HEK293 (cell line): ENCODE data around the gene TAF9B.

ENCODE experiments used
- CTCF ChIA-PET: fragments of 350-600 bp; formaldehyde crosslinking; extraction: SDS; loops from one replicate; lab custom pipeline; 2021; ENCODE audit warnings: antibody characterized with exemption; lab: Yijun Ruan, JAX
- POLR2A ChIA-PET: fragments of 300-600 bp; formaldehyde crosslinking; extraction: SDS; loops from one replicate; lab custom pipeline; 2020; ENCODE audit warnings: antibody characterized with exemption, inconsistent platforms; lab: Yijun Ruan, JAX
- H3K27ac ChIP-seq: fragments of 200-500 bp; sonication (Bioruptor generic); 2 replicates; pipeline ENCODE4 v1.5.1; 2014; ENCODE audit warnings: low read depth, low read length, control low read depth, inconsistent platforms; ENCODE audit errors: extremely low read depth
- H3K36me3 ChIP-seq, 2 experiments: fragments of 200-500 bp in 1 of 2; sonication (Bioruptor generic) in 1 of 2; 1 replicate in 1 of 2; 2 replicates in 1 of 2; pipeline ENCODE4 v1.5.1; 2014 to 2017; ENCODE audit warnings: inconsistent platforms in 2 of 2, low read length in 2 of 2; ENCODE audit not compliant: control insufficient read depth in 2 of 2, insufficient read depth in 1 of 2
- H3K4me1 ChIP-seq: fragments of 200-500 bp; sonication (Bioruptor generic); 2 replicates; pipeline ENCODE4 v1.5.1; 2014; ENCODE audit warnings: mild to moderate bottlenecking, low read length, inconsistent platforms; ENCODE audit not compliant: control insufficient read depth, insufficient read depth
- H3K4me3 ChIP-seq: 2 replicates; pipeline ENCODE4 v1.5.1; 2011; ENCODE audit warnings: low read depth, mild to moderate bottlenecking, control low read depth, low read length, moderate library complexity
- H3K9me3 ChIP-seq: fragments of 200-500 bp; sonication (Bioruptor generic); 2 replicates; pipeline ENCODE4 v1.5.1; 2014; ENCODE audit warnings: low read depth, low read length, inconsistent platforms; ENCODE audit not compliant: control insufficient read depth, insufficient read depth
- GLIS1 ChIP-seq: fragments of 450-650 bp; formaldehyde crosslinking; IDR thresholded peaks from 2 replicates; pipeline ENCODE4 v1.5.1; 2016; ENCODE audit warnings: missing biosample characterization, missing genetic modification characterization
- SETDB1 ChIP-seq: IDR thresholded peaks from one replicate; pipeline ENCODE4 v1.6.1; 2017; ENCODE audit warnings: mild to moderate bottlenecking, low read length, moderate library complexity, mixed read lengths; ENCODE audit not compliant: insufficient read length
- SP3 ChIP-seq: fragments of 450-650 bp; formaldehyde crosslinking; IDR thresholded peaks from 2 replicates; pipeline ENCODE4 v1.5.1; 2016; ENCODE audit warnings: missing biosample characterization, missing genetic modification characterization
- TCF7L2 ChIP-seq: IDR thresholded peaks from 2 replicates; pipeline ENCODE4 v1.6.1; 2011; ENCODE audit warnings: low read depth, mild to moderate bottlenecking, inconsistent platforms, low read length, moderate library complexity, borderline replicate concordance
- ZBTB21 ChIP-seq: fragments of 450-650 bp; formaldehyde crosslinking; IDR thresholded peaks from 2 replicates; pipeline ENCODE4 v1.5.1; 2017; ENCODE audit warnings: missing biosample characterization, missing genetic modification characterization
- ZNF10 ChIP-seq: fragments of 450-650 bp; formaldehyde crosslinking; IDR thresholded peaks from 2 replicates; pipeline ENCODE4 v1.5.1; 2017; ENCODE audit warnings: missing biosample characterization, missing genetic modification characterization
- ZNF114 ChIP-seq: fragments of 450-650 bp; formaldehyde crosslinking; IDR thresholded peaks from 2 replicates; pipeline ENCODE4 v1.5.0; 2017; ENCODE audit warnings: missing biosample characterization, missing genetic modification characterization
- ZNF138 ChIP-seq: fragments of 450-650 bp; formaldehyde crosslinking; IDR thresholded peaks from 2 replicates; pipeline ENCODE4 v1.5.1; 2016; ENCODE audit warnings: missing biosample characterization, missing genetic modification characterization, borderline replicate concordance
- ZNF16 ChIP-seq: fragments of 450-650 bp; formaldehyde crosslinking; IDR thresholded peaks from 2 replicates; pipeline ENCODE4 v1.5.1; 2016; ENCODE audit warnings: low read depth, missing biosample characterization, missing genetic modification characterization
- ZNF169 ChIP-seq: fragments of 450-650 bp; formaldehyde crosslinking; IDR thresholded peaks from 2 replicates; pipeline ENCODE4 v1.5.1; 2016; ENCODE audit warnings: missing biosample characterization, missing genetic modification characterization
- ZNF394 ChIP-seq: fragments of 450-650 bp; formaldehyde crosslinking; IDR thresholded peaks from 2 replicates; pipeline ENCODE4 v1.5.1; 2016; ENCODE audit warnings: missing biosample characterization, missing genetic modification characterization, mild to moderate bottlenecking, moderate library complexity, borderline replicate concordance
- ZNF843 ChIP-seq: fragments of 450-650 bp; formaldehyde crosslinking; IDR thresholded peaks from 2 replicates; pipeline ENCODE4 v1.5.1; 2016; ENCODE audit warnings: missing biosample characterization, missing genetic modification characterization
- TF ChIP-seq, protein P1 (sequence below): fragments of 450-650 bp; formaldehyde crosslinking; IDR thresholded peaks from 2 replicates; pipeline ENCODE4 v1.5.1; 2017; ENCODE audit warnings: missing biosample characterization, missing genetic modification characterization
- TF ChIP-seq, protein P2 (sequence below): fragments of 450-650 bp; IDR thresholded peaks from 2 replicates; pipeline ENCODE4 v1.5.1; 2018; ENCODE audit warnings: missing biosample characterization, missing genetic modification characterization
- TF ChIP-seq, protein P3 (sequence below): fragments of 450-650 bp; formaldehyde crosslinking; IDR thresholded peaks from 2 replicates; pipeline ENCODE4 v1.5.1; 2016; ENCODE audit warnings: missing biosample characterization, missing genetic modification characterization, borderline replicate concordance
- TF ChIP-seq, protein P4 (sequence below): fragments of 450-650 bp; formaldehyde crosslinking; IDR thresholded peaks from 2 replicates; pipeline ENCODE4 v1.5.1; 2016; ENCODE audit warnings: missing biosample characterization, missing genetic modification characterization, low read depth
- TF ChIP-seq, protein P5 (sequence below): fragments of 450-650 bp; formaldehyde crosslinking; IDR thresholded peaks from 2 replicates; pipeline ENCODE4 v1.5.1; 2017; ENCODE audit warnings: missing biosample characterization, missing genetic modification characterization

TAF9B gene

DNA sequence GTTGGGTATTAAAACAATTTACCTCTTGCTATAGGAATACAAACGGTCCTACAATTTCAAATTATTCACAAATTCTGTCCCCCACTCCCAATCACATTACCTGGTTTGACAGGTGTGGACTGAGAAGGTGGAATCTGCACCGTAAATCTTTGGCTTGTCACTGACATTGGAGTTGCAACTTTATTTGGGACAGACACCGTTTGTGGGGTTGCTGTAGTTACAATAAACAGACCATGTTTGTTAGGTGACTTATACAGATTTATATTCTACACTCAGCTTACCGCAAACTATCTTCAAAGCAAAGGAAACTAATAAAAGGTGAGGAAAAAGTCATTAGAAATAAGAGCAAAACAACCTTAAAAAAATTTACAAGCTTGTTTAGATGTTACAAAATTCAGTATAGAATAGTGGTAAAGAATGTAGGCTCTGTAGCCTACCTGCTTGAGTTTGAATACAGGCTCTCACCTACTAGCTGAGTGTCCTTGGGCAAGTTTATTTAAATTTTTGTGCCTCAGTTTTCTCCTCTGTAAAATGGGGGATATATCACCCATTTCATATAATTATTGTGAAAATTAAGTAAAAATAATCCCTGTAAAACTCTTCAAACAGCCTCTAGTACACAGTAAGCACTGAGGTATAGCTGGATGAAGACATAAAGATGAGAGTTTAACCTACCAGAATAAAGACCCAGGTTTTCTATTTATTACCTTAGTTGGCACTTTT is 6.1 kb downstream of the TAF9B start (continued):
- TF ChIP-seq, protein P1, sequence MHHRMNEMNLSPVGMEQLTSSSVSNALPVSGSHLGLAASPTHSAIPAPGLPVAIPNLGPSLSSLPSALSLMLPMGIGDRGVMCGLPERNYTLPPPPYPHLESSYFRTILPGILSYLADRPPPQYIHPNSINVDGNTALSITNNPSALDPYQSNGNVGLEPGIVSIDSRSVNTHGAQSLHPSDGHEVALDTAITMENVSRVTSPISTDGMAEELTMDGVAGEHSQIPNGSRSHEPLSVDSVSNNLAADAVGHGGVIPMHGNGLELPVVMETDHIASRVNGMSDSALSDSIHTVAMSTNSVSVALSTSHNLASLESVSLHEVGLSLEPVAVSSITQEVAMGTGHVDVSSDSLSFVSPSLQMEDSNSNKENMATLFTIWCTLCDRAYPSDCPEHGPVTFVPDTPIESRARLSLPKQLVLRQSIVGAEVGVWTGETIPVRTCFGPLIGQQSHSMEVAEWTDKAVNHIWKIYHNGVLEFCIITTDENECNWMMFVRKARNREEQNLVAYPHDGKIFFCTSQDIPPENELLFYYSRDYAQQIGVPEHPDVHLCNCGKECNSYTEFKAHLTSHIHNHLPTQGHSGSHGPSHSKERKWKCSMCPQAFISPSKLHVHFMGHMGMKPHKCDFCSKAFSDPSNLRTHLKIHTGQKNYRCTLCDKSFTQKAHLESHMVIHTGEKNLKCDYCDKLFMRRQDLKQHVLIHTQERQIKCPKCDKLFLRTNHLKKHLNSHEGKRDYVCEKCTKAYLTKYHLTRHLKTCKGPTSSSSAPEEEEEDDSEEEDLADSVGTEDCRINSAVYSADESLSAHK (tag by site-specific recombination), result no peak
- no peak for TF ChIP-seq SP3 (tag by site-specific recombination)
- TF ChIP-seq SETDB1, result no peak
- no peak for TF ChIP-seq ZBTB21 (tag by site-specific recombination)
- no peak for TF ChIP-seq GLIS1 (tag by site-specific recombination)
- no peak for TF ChIP-seq ZNF114 (tag by site-specific recombination)
- TF ChIP-seq ZNF169 (tag by site-specific recombination), result no peak

DNA sequence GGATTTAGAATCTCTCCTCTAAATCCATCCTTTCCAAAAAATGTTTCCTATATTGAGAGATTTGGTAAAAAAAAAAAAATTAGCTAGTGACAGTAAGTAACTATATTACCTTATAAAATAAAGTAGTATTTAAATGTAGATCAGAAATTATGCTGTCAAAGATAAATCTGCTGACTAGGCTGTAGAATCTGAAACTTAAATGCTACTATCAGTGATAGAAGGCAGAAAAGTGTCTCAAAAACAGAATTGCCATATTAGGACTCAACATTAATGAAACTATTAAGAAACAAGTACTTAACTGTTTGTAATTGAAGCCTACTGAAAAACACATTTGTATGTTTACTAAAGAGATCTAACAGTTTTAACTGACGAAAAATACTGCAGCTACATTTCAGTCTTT is 8.3 kb downstream of the TAF9B start:
- ChIA-PET POLR2A (interaction anchor here (1.9 kb wide), 1 partner anchor 8 kb away, joined by 7 read pairs; the partner anchor contains the start of gene TAF9B), CTCF (interaction anchor here (0.6 to 0.8 kb wide), 2 partner anchors 56 to 174 kb away, joined by 3 read pairs; no protein-coding TSS in a partner anchor)
- H3K4me3 ChIP-seq, result no peak overlapping the region
- no peaks in the 10 kb centered on the region for H3K4me1 ChIP-seq
- no peak for TF ChIP-seq ZNF394 (tag by site-specific recombination)
- TF ChIP-seq TCF7L2, result no peak
- no peak for TF ChIP-seq ZNF843 (tag by site-specific recombination)
- no peak for TF ChIP-seq ZNF10 (tag by site-specific recombination)
- no peak for TF ChIP-seq ZNF16 (tag by site-specific recombination)
- TF ChIP-seq ZNF138 (tag by site-specific recombination), result no peak
- TF ChIP-seq, protein P2, sequence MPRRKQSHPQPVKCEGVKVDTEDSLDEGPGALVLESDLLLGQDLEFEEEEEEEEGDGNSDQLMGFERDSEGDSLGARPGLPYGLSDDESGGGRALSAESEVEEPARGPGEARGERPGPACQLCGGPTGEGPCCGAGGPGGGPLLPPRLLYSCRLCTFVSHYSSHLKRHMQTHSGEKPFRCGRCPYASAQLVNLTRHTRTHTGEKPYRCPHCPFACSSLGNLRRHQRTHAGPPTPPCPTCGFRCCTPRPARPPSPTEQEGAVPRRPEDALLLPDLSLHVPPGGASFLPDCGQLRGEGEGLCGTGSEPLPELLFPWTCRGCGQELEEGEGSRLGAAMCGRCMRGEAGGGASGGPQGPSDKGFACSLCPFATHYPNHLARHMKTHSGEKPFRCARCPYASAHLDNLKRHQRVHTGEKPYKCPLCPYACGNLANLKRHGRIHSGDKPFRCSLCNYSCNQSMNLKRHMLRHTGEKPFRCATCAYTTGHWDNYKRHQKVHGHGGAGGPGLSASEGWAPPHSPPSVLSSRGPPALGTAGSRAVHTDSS (tag by site-specific recombination), result no peak
- TF ChIP-seq, protein P3, sequence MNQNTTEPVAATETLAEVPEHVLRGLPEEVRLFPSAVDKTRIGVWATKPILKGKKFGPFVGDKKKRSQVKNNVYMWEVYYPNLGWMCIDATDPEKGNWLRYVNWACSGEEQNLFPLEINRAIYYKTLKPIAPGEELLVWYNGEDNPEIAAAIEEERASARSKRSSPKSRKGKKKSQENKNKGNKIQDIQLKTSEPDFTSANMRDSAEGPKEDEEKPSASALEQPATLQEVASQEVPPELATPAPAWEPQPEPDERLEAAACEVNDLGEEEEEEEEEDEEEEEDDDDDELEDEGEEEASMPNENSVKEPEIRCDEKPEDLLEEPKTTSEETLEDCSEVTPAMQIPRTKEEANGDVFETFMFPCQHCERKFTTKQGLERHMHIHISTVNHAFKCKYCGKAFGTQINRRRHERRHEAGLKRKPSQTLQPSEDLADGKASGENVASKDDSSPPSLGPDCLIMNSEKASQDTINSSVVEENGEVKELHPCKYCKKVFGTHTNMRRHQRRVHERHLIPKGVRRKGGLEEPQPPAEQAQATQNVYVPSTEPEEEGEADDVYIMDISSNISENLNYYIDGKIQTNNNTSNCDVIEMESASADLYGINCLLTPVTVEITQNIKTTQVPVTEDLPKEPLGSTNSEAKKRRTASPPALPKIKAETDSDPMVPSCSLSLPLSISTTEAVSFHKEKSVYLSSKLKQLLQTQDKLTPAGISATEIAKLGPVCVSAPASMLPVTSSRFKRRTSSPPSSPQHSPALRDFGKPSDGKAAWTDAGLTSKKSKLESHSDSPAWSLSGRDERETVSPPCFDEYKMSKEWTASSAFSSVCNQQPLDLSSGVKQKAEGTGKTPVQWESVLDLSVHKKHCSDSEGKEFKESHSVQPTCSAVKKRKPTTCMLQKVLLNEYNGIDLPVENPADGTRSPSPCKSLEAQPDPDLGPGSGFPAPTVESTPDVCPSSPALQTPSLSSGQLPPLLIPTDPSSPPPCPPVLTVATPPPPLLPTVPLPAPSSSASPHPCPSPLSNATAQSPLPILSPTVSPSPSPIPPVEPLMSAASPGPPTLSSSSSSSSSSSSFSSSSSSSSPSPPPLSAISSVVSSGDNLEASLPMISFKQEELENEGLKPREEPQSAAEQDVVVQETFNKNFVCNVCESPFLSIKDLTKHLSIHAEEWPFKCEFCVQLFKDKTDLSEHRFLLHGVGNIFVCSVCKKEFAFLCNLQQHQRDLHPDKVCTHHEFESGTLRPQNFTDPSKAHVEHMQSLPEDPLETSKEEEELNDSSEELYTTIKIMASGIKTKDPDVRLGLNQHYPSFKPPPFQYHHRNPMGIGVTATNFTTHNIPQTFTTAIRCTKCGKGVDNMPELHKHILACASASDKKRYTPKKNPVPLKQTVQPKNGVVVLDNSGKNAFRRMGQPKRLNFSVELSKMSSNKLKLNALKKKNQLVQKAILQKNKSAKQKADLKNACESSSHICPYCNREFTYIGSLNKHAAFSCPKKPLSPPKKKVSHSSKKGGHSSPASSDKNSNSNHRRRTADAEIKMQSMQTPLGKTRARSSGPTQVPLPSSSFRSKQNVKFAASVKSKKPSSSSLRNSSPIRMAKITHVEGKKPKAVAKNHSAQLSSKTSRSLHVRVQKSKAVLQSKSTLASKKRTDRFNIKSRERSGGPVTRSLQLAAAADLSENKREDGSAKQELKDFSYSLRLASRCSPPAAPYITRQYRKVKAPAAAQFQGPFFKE, result no peak
- TF ChIP-seq, protein P4, sequence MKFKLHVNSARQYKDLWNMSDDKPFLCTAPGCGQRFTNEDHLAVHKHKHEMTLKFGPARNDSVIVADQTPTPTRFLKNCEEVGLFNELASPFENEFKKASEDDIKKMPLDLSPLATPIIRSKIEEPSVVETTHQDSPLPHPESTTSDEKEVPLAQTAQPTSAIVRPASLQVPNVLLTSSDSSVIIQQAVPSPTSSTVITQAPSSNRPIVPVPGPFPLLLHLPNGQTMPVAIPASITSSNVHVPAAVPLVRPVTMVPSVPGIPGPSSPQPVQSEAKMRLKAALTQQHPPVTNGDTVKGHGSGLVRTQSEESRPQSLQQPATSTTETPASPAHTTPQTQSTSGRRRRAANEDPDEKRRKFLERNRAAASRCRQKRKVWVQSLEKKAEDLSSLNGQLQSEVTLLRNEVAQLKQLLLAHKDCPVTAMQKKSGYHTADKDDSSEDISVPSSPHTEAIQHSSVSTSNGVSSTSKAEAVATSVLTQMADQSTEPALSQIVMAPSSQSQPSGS (tag by site-specific recombination), result no peak
- TF ChIP-seq, protein P5, sequence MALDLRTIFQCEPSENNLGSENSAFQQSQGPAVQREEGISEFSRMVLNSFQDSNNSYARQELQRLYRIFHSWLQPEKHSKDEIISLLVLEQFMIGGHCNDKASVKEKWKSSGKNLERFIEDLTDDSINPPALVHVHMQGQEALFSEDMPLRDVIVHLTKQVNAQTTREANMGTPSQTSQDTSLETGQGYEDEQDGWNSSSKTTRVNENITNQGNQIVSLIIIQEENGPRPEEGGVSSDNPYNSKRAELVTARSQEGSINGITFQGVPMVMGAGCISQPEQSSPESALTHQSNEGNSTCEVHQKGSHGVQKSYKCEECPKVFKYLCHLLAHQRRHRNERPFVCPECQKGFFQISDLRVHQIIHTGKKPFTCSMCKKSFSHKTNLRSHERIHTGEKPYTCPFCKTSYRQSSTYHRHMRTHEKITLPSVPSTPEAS (tag by site-specific recombination), result no peak
- peaks cover 36 to 76% of the 10 kb centered on the region in 2 experiments for H3K36me3 ChIP-seq
- no peak overlapping the region for H3K27ac ChIP-seq
- H3K9me3 ChIP-seq, result no peaks in the 10 kb centered on the region
